Lung (tissue), 12 donors: ENCODE measurements around the gene JOSD2. TPM values are rescaled to one million over a fixed set of nuclear protein-coding genes. Genes with fewer than 3 reads are reported as not detected.

Experiments
- ATAC-seq: fragments of 200-7000 bp; cut with Tn5 transposase; one replicate; pipeline ENCODE4 v1.9.1; 2020; ENCODE audit warnings: moderate number of reproducible peaks; ENCODE audit not compliant: insufficient read depth, low FRiP score
- DNase-seq, 3 donors: peaks; one replicate each; pipeline ENCODE4 v3.0.0-alpha.2; 2013 to 2017
- H3K27ac ChIP-seq, 2 donors: one replicate each; pipeline ENCODE4 v1.5.1; 2013; ENCODE audit warnings: mild to moderate bottlenecking in 2 of 2, moderate library complexity in 2 of 2, control low read depth in 1 of 2, inconsistent platforms in 1 of 2, low read depth in 1 of 2, low read length in 1 of 2
- H3K27me3 ChIP-seq, 3 donors: one replicate each; pipeline ENCODE4 v1.5.1; 2013; ENCODE audit warnings: low read length in 2 of 3; ENCODE audit not compliant: control insufficient read depth in 3 of 3, insufficient read depth in 3 of 3
- H3K36me3 ChIP-seq, 4 donors: one replicate each; pipeline ENCODE4 v1.5.1; 2013; ENCODE audit warnings: low read length in 4 of 4, mild to moderate bottlenecking in 1 of 4, moderate library complexity in 1 of 4; ENCODE audit not compliant: control insufficient read depth in 4 of 4, insufficient read depth in 4 of 4
- H3K4me1 ChIP-seq, 5 donors: one replicate each; pipeline ENCODE4 v1.5.1; 2013; ENCODE audit warnings: low read length in 5 of 5, mild to moderate bottlenecking in 2 of 5, moderate library complexity in 1 of 5; ENCODE audit not compliant: control insufficient read depth in 5 of 5, insufficient read depth in 5 of 5
- H3K4me3 ChIP-seq: one replicate; pipeline ENCODE4 v1.5.1; 2013; ENCODE audit warnings: mild to moderate bottlenecking, control low read depth, moderate library complexity
- H3K9ac ChIP-seq, 2 donors: one replicate each; pipeline ENCODE4 v1.5.1; 2013; ENCODE audit warnings: low read length in 2 of 2, control low read depth in 1 of 2; ENCODE audit not compliant: insufficient read depth in 1 of 2
- H3K9me3 ChIP-seq, 4 donors: one replicate each; pipeline ENCODE4 v1.5.1; 2013; ENCODE audit warnings: low read length in 3 of 4, mild to moderate bottlenecking in 1 of 4, moderate library complexity in 1 of 4; ENCODE audit not compliant: control insufficient read depth in 4 of 4, insufficient read depth in 3 of 4
- CTCF ChIP-seq: IDR thresholded peaks from 2 replicates; pipeline ENCODE4 v1.5.1; 2012; ENCODE audit warnings: mild to moderate bottlenecking; ENCODE audit errors: control extremely low read depth, extremely low read depth
- WGBS, 2 donors: extraction: QIAGEN DNeasy Blood & Tissue Kit; methylation state at CpG; one replicate each; pipeline ENCODE4 v1.1.7; 2013; 5-methylcytosine and 5-hydroxymethylcytosine counted together
- polyA plus RNA-seq, 2 donors: library from polyadenylated mRNA; stranded (reverse); fragments of 200-250 nt; gene quantifications; one replicate each; pipeline ENCODE4 v1.2.1, GENCODE V29; 2013
- total RNA-seq, 2 donors: library from RNA; depleted of rRNA in 1 of 2; stranded (reverse); fragments of >200 nt in 1 of 2; gene quantifications; one replicate each; pipeline ENCODE4 v1.2.1, GENCODE V29; 2014 to 2021
- donor health status: control.
- donor health status: control.
- donor health status: Bipolar disorder and iron deficiency.
- donor health status: healthy.
- donor health status: DM: yes; HTN: yes; CAD: no.

JOSD2 gene
- total and polyA plus RNA-seq, 4 donors = 9.8 to 76.8 (median 63.5) TPM

- H3K9ac ChIP-seq = peak overlapping the region in 1 of 2 donors; percentile 7
- H3K9me3 ChIP-seq = no peaks in the 10 kb centered on the region
- no peak for TF ChIP-seq CTCF
- ATAC-seq = no peak
- no peak overlapping the region for H3K27ac ChIP-seq
- no peaks in the 10 kb centered on the region for H3K27me3 ChIP-seq
- H3K4me1 ChIP-seq = peaks cover 5 to 10% (median 7%) of the 10 kb centered on the region in 5 donors
- peaks cover 0 to 40% (median 16%) of the 10 kb centered on the region in 4 donors for H3K36me3 ChIP-seq
- no peak for DNase-seq
- no peak overlapping the region for H3K4me3 ChIP-seq
- 95 to 97% methylated on average over 17 of the region's 17 CpGs for WGBS, 2 donors
These were observed 33.1 kb downstream of the JOSD2 start for GRCh38 chr19:50477751-50478515.

- no peak for DNase-seq
- Histone ChIP-seq H3K36me3 (peaks cover 0 to 31% (median 16%) of the 10 kb centered on the region in 4 donors), H3K4me3 (peak overlapping the region; percentile 95), H3K4me1 (peaks cover 5 to 10% (median 7%) of the 10 kb centered on the region in 5 donors), H3K9me3 (no peaks in the 10 kb centered on the region), H3K27me3 (no peaks in the 10 kb centered on the region), H3K27ac (peak overlapping the region in 1 of 2 donors; percentile 77), H3K9ac (peak overlapping the region; percentile 70 to 74)
- ATAC-seq = no peak
- 18 to 20% methylated on average over 20 of the region's 20 CpGs for WGBS, 2 donors
- TF ChIP-seq CTCF = no peak
These were observed 34.1 kb downstream of the JOSD2 start for GRCh38 chr19:50476907-50477238.

GRCh38 chr19:50476224-50476906 lies 34.6 kb downstream of the JOSD2 start, which contains the start of the genes EMC10 and GARIN5A:
Gene EMC10 (plus strand): TSS chr19:50476507. CDS start chr19:50476545, 38 bp downstream.
Gene GARIN5A (minus strand): TSS chr19:50476848. CDS start chr19:50476388, 460 bp downstream.
- no peaks in the 10 kb centered on the region for H3K9me3 ChIP-seq
- H3K27me3 ChIP-seq = no peaks in the 10 kb centered on the region
- H3K4me1 ChIP-seq = peaks cover 5 to 10% (median 7%) of the 10 kb centered on the region in 5 donors
- no peak for TF ChIP-seq CTCF
- peak within 1 kb of the TSS; percentile 77 to 80 for H3K27ac ChIP-seq
- DNase-seq (peak; percentile 93 to 96 (median 94)), ATAC-seq (peak; percentile 90)
- H3K36me3 ChIP-seq = peaks cover 0 to 26% (median 16%) of the 10 kb centered on the region in 4 donors
- H3K9ac ChIP-seq = peak within 1 kb of the TSS; percentile 70 to 74
- peak within 1 kb of the TSS; percentile 95 for H3K4me3 ChIP-seq
- WGBS, 2 donors = 1 to 3% methylated on average over 58 of the region's 58 CpGs
